ENCODE results near the gene FAM174C.

FAM174C gene

GRCh38 chr19:1275976-1276627 lies 772 bp downstream of the FAM174C start (continued):
- TF ChIP-seq HIC1 (tag by site-specific recombination; IDR thresholded peaks at IDR 0.05) (peak; percentile 92), ZNF37A (tag by site-specific recombination; IDR thresholded peaks at IDR 0.05) (no peak), ZFP37 (tag by site-specific recombination; IDR thresholded peaks at IDR 0.05) (no peak), ZNF426 (tag by site-specific recombination; IDR thresholded peaks at IDR 0.05) (no peak), ZNF677 (tag by site-specific recombination; IDR thresholded peaks at IDR 0.05) (0 out of 2 replicates have a peak, but pooled peaks have one; percentile 3), ZNF785 (tag by site-specific recombination; IDR thresholded peaks at IDR 0.05) (no peak), ZNF501 (tag by site-specific recombination; IDR thresholded peaks at IDR 0.05) (0 out of 2 replicates have a peak, but pooled peaks have one; percentile 35), ZNF692 (tag by site-specific recombination; IDR thresholded peaks at IDR 0.05) (peak; percentile 99), ZNF596 (tag by site-specific recombination; IDR thresholded peaks at IDR 0.05) (0 out of 2 replicates have a peak, but pooled peaks have one; percentile 20), ZNF391 (tag by site-specific recombination; IDR thresholded peaks at IDR 0.05; ENCODE audit: borderline replicate concordance, low read depth) (no peak), ZNF174 (tag by site-specific recombination; IDR thresholded peaks at IDR 0.05) (no peak), ZSCAN30 (tag by site-specific recombination; IDR thresholded peaks at IDR 0.05) (no peak), SP7 (tag by site-specific recombination; IDR thresholded peaks at IDR 0.05) (peak; percentile 68), EGR2 (tag by site-specific recombination; IDR thresholded peaks at IDR 0.05; ENCODE audit: low read depth) (peak; percentile 97; the same call in 1 of the 2 replicates), PRDM10 (tag by site-specific recombination; IDR thresholded peaks at IDR 0.05) (peak; percentile 30; the same call in 1 of the 2 replicates), KLF17 (tag by site-specific recombination; IDR thresholded peaks at IDR 0.05) (peak; percentile 77; the same call in 1 of the 2 replicates), ZBTB1 (tag by site-specific recombination; IDR thresholded peaks at IDR 0.05) (no peak), PRDM1 (tag by site-specific recombination; IDR thresholded peaks at IDR 0.05) (no peak), HOXC10 (CRISPR knock-in tag; IDR thresholded peaks at IDR 0.05) (no peak), ZNF747 (tag by site-specific recombination; IDR thresholded peaks at IDR 0.05) (no peak), ZNF707 (tag by site-specific recombination; IDR thresholded peaks at IDR 0.05) (no peak), ZFP41 (tag by site-specific recombination; IDR thresholded peaks at IDR 0.05; ENCODE audit: borderline replicate concordance) (no peak), ZNF324 (tag by site-specific recombination; IDR thresholded peaks at IDR 0.05) (no peak; the same call in 1 of the 2 replicates), ZNF292 (tag by site-specific recombination; IDR thresholded peaks at IDR 0.05; ENCODE audit: borderline replicate concordance, low read depth) (no peak), BCL11A (tag by site-specific recombination; IDR thresholded peaks at IDR 0.05; ENCODE audit: low read depth) (0 out of 2 replicates have a peak, but pooled peaks have one; percentile 47), WT1 (tag by site-specific recombination; IDR thresholded peaks at IDR 0.05) (no peak), ZBTB21 (tag by site-specific recombination; IDR thresholded peaks at IDR 0.05) (no peak), ZNF768 (tag by site-specific recombination; IDR thresholded peaks at IDR 0.05) (no peak), ZNF114 (tag by site-specific recombination; IDR thresholded peaks at IDR 0.05) (no peak), SCRT2 (tag by site-specific recombination; IDR thresholded peaks at IDR 0.05) (no peak; the same call in 1 of the 2 replicates), ZNF366 (tag by site-specific recombination; conservative IDR thresholded peaks at IDR 0.05) (no peak; the same call in 1 of the 2 replicates), ZNF214 (tag by site-specific recombination; IDR thresholded peaks at IDR 0.05; ENCODE audit: borderline replicate concordance) (no peak), ZNF571 (tag by site-specific recombination; IDR thresholded peaks at IDR 0.05) (no peak), ZXDB (tag by site-specific recombination; IDR thresholded peaks at IDR 0.05) (peak; percentile 97)
